ENCODE measurements around the gene RAD17. TPM values are rescaled to one million over a fixed set of nuclear protein-coding genes. Genes with fewer than 3 reads are reported as not detected.

Gene RAD17
- total and polyA plus RNA-seq, 2 experiments from 2014 or later = 29.0 to 38.8 TPM

GRCh38 chr5:69364414-69364813 is 5.2 kb upstream of the RAD17 start:
- H3K27me3 Mint-ChIP-seq (ENCODE audit: insufficient read depth, low read depth, poor library complexity) = peaks cover 4% of the 10 kb centered on the region
- H3K4me3 ChIP-seq = no peak overlapping the region
- H3K27me3 ChIP-seq (ENCODE audit: insufficient read depth) = no peaks in the 10 kb centered on the region
- DNase-seq (ENCODE audit: low spot score) (peak; percentile 13), ATAC-seq (no peak)
- H4K20me1 ChIP-seq (replicated peaks; ENCODE audit: insufficient read depth) = peaks cover 21% of the 10 kb centered on the region
- no peak overlapping the region for H2AFZ ChIP-seq
- peaks cover 19% of the 10 kb centered on the region; the same call in 1 of the 2 replicates for H3K36me3 ChIP-seq (ENCODE audit: insufficient read depth)
- no peaks in the 10 kb centered on the region for H3K4me1 ChIP-seq (ENCODE audit: insufficient read depth)
- no peaks in the 10 kb centered on the region for H3K9me2 ChIP-seq (ENCODE audit: insufficient read depth)
- peaks cover 49% of the 10 kb centered on the region for H3K36me3 Mint-ChIP-seq (ENCODE audit: low read depth)
- H3F3A ChIP-seq (replicated peaks; ENCODE audit: low read depth) = no peaks in the 10 kb centered on the region
- peaks cover 6% of the 10 kb centered on the region for H3K4me1 Mint-ChIP-seq
- no peak overlapping the region for H3K27ac Mint-ChIP-seq
- TF ChIP-seq CTCF (conservative IDR thresholded peaks at IDR 0.05; ENCODE audit: low read depth in 2 of 2) (peak in 1 of 2 experiments; percentile 50; a peak in 2 of 4 replicates), POLR2AphosphoS5 (IDR thresholded peaks at IDR 0.05; ENCODE audit: low read depth) (no peak)
- no peak overlapping the region for H3K27ac ChIP-seq (ENCODE audit: low read depth)
- H3K4me2 ChIP-seq = no peak overlapping the region
- H3K4me3 Mint-ChIP-seq = no peak overlapping the region
- H3K79me2 ChIP-seq (replicated peaks; ENCODE audit: insufficient read depth) = peaks cover 79% of the 10 kb centered on the region
- H3K9me3 Mint-ChIP-seq = no peaks in the 10 kb centered on the region

- H3K27me3 ChIP-seq (ENCODE audit: insufficient read depth) = no peaks in the 10 kb centered on the region
- H3K9me2 ChIP-seq (ENCODE audit: insufficient read depth) = no peaks in the 10 kb centered on the region
- ATAC-seq = no peak
- H3K79me2 ChIP-seq (replicated peaks; ENCODE audit: insufficient read depth) = peaks cover 75% of the 10 kb centered on the region
- no peaks in the 10 kb centered on the region for H3K4me1 ChIP-seq (ENCODE audit: insufficient read depth)
- peaks cover 18% of the 10 kb centered on the region for H4K20me1 ChIP-seq (replicated peaks; ENCODE audit: insufficient read depth)
- Mint-ChIP-seq H3K27ac (no peak overlapping the region), H3K9me3 (no peaks in the 10 kb centered on the region), H3K36me3 (ENCODE audit: low read depth) (peaks cover 49% of the 10 kb centered on the region), H3K4me1 (peaks cover 6% of the 10 kb centered on the region), H3K27me3 (ENCODE audit: insufficient read depth, low read depth, poor library complexity) (peaks cover 8% of the 10 kb centered on the region), H3K4me3 (no peak overlapping the region)
- H3K36me3 ChIP-seq (ENCODE audit: insufficient read depth) = peaks cover 19% of the 10 kb centered on the region; the same call in 1 of the 2 replicates
- TF ChIP-seq STAT1 (IDR thresholded peaks at IDR 0.05; ENCODE audit: unreplicated experiment) (no peak), EZH2phosphoT487 (IDR thresholded peaks at IDR 0.05; ENCODE audit: unreplicated experiment) (no peak), JUNB (IDR thresholded peaks at IDR 0.05; ENCODE audit: unreplicated experiment) (no peak), POLR2AphosphoS5 (IDR thresholded peaks at IDR 0.05; ENCODE audit: low read depth) (no peak)
- no peaks in the 10 kb centered on the region for H3F3A ChIP-seq (replicated peaks; ENCODE audit: low read depth)
- no peak for DNase-seq (ENCODE audit: low spot score)
- no peak overlapping the region for H3K4me3 ChIP-seq
- no peak overlapping the region for H2AFZ ChIP-seq
- no peak overlapping the region for H3K4me2 ChIP-seq
- no peak overlapping the region for H3K27ac ChIP-seq (ENCODE audit: low read depth)
Observed at GRCh38 chr5:69364850-69365249, 4.8 kb upstream of the RAD17 start.

DNA sequence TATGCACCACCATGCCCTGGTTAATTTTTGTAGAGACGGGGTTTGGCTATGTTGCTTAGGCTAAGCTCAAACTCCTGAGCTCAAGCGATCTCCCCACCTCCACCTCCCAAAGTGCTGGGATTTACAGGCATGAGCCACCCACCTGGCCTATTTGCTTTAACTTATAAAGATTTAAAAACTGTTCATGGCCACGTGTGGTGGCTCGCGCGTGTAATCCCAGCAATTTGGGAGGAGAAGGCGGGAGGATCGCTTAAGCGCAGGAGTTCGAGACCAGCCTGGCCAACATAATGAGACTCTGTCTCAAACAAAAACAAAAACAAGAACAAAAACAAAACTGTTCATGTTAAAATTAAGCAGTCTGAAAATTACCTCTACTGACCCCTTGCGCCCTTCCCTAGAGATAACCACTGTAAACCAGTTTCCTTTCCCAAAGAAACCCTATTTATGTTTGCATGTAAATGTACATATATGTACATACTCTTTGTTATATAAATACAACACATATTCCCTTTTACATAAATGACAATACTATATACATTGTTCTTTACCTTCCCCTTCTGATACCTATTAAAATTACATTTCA is 1.8 kb upstream of the RAD17 start:
- no peak for ATAC-seq
- peak overlapping the region; percentile 100 for H3K4me3 Mint-ChIP-seq
- TF ChIP-seq ZNF331 (CRISPR knock-in tag; IDR thresholded peaks at IDR 0.05; ENCODE audit: low read depth) = no peak
- no peak for TF ChIP-seq POLR2AphosphoS5 (IDR thresholded peaks at IDR 0.05; ENCODE audit: low read depth)
- no peak for TF ChIP-seq CREB1 (CRISPR knock-in tag; IDR thresholded peaks at IDR 0.05; ENCODE audit: low read depth)
- TF ChIP-seq NANOG (IDR thresholded peaks at IDR 0.05; ENCODE audit: borderline replicate concordance) = no peak
- TF ChIP-seq, protein P1, sequence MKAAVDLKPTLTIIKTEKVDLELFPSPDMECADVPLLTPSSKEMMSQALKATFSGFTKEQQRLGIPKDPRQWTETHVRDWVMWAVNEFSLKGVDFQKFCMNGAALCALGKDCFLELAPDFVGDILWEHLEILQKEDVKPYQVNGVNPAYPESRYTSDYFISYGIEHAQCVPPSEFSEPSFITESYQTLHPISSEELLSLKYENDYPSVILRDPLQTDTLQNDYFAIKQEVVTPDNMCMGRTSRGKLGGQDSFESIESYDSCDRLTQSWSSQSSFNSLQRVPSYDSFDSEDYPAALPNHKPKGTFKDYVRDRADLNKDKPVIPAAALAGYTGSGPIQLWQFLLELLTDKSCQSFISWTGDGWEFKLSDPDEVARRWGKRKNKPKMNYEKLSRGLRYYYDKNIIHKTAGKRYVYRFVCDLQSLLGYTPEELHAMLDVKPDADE (IDR thresholded peaks at IDR 0.05) = no peak
- TF ChIP-seq JUNB (IDR thresholded peaks at IDR 0.05; ENCODE audit: unreplicated experiment) = no peak
- TF ChIP-seq STAT1 (IDR thresholded peaks at IDR 0.05; ENCODE audit: unreplicated experiment) = no peak

More for the DNA sequence above, 1.8 kb upstream of the RAD17 start:
- Histone ChIP-seq H3K79me2 (replicated peaks; ENCODE audit: insufficient read depth) (peaks cover 88% of the 10 kb centered on the region), H2AFZ (no peak overlapping the region), H4K20me1 (replicated peaks; ENCODE audit: insufficient read depth) (peaks cover 12% of the 10 kb centered on the region), H3F3A (replicated peaks; ENCODE audit: low read depth) (no peaks in the 10 kb centered on the region), H3K27ac (ENCODE audit: low read depth) (no peak overlapping the region), H3K4me1 (ENCODE audit: insufficient read depth) (no peaks in the 10 kb centered on the region), H3K4me3 (peak overlapping the region; percentile 78), H3K9me2 (ENCODE audit: insufficient read depth) (no peaks in the 10 kb centered on the region), H3K27me3 (ENCODE audit: insufficient read depth) (no peaks in the 10 kb centered on the region), H3K4me2 (peak overlapping the region; percentile 81), H3K36me3 (ENCODE audit: insufficient read depth) (peaks cover 19% of the 10 kb centered on the region; the same call in 1 of the 2 replicates)
- peaks cover 6% of the 10 kb centered on the region for H3K4me1 Mint-ChIP-seq
- no peak for DNase-seq (ENCODE audit: low spot score)
- H3K36me3 Mint-ChIP-seq (ENCODE audit: low read depth) = peaks cover 49% of the 10 kb centered on the region
- H3K27me3 Mint-ChIP-seq (ENCODE audit: insufficient read depth, low read depth, poor library complexity) = peaks cover 10% of the 10 kb centered on the region
- peak overlapping the region; percentile 99 for H3K27ac Mint-ChIP-seq
- no peaks in the 10 kb centered on the region for H3K9me3 Mint-ChIP-seq
